HFF-Myc (cell line): Measurements from ENCODE around the gene NSMCE3.

Experiments used
- DNase-seq: peaks from one replicate; pipeline ENCODE4 v3.0.0-alpha.2; 2011; ENCODE audit warnings: low read depth; ENCODE audit errors: extremely low read depth
- H3K4me3 ChIP-seq: replicated peaks from 2 replicates; pipeline ENCODE4 v1.5.1; 2011; ENCODE audit warnings: low read depth, mild to moderate bottlenecking, control low read depth, low read length
- CTCF ChIP-seq: IDR thresholded peaks from 2 replicates; pipeline ENCODE4 v1.5.1; 2012; ENCODE audit warnings: mild to moderate bottlenecking, low read depth, low read length, control low read depth; ENCODE audit errors: missing control alignments

NSMCE3 gene

GRCh38 chr15:29223640-29224039, 46.0 kb downstream of the NSMCE3 start:
- H3K4me3 ChIP-seq: no peak overlapping the region
- DNase-seq: no peak
- no peak for TF ChIP-seq CTCF

- no peak overlapping the region for H3K4me3 ChIP-seq
- no peak for DNase-seq
- TF ChIP-seq CTCF: no peak
These were observed 47.3 kb downstream of the NSMCE3 start for GRCh38 chr15:29222129-29222853.

- no peak for DNase-seq
- TF ChIP-seq CTCF: no peak
- H3K4me3 ChIP-seq: no peak overlapping the region
These were observed 48.8 kb downstream of the NSMCE3 start for GRCh38 chr15:29220852-29221251.

GRCh38 chr15:29216955-29217354, 52.7 kb downstream of the NSMCE3 start:
- TF ChIP-seq CTCF: no peak
- DNase-seq: no peak
- no peak overlapping the region for H3K4me3 ChIP-seq
